Peyer's patch (tissue), 4 donors: ENCODE results near the gene MRPS31.

Experiments used
- CTCF ChIP-seq, 6 experiments: fragments of 450-650 bp in 4 of 6; fragments of 200-600 bp in 2 of 6; sonication (generic) in 1 of 6; IDR thresholded peaks; one replicate each; pipeline ENCODE4 v1.5.1; 2017 to 2019; ENCODE audit warnings: antibody characterized with exemption in 6 of 6, mild to moderate bottlenecking in 3 of 6, moderate library complexity in 1 of 6
- POLR2A ChIP-seq, 2 donors: fragments of 450-650 bp; IDR thresholded peaks; one replicate each; pipeline ENCODE4 v1.5.1; 2017; ENCODE audit warnings: antibody characterized with exemption in 2 of 2, mild to moderate bottlenecking in 2 of 2, moderate library complexity in 2 of 2

GRCh38 chr13:40692946-40693345 lies 78.0 kb downstream of the MRPS31 start:
- TF ChIP-seq CTCF (IDR thresholded peaks at IDR 0.05): no peak
- no peak for TF ChIP-seq POLR2A (IDR thresholded peaks at IDR 0.05)
